NCI-H1417 treated with DMSO at 0.1 percent for 48 hours (cell line): ENCODE results near the gene RAB3B.
"Not testable (repeated sequence)": the region's sequence is repeated elsewhere in the genome, so short reads cannot be mapped to it uniquely, and the experiment has no call there.

Experiments used
- DNase-seq: peaks from one replicate; lab custom pipeline; 2025; lab: John Stamatoyannopoulos, UW

The RAB3B gene

GRCh38 chr1:51919684-51920083, 70.8 kb downstream of the RAB3B start:
- DNase-seq, result no peak

- DNase-seq, result no peak
Measured at GRCh38 chr1:51916587-51917405, 73.7 kb downstream of the RAB3B start.

GRCh38 chr1:51915951-51916350, 74.5 kb downstream of the RAB3B start:
- DNase-seq, result peak; percentile 15

GRCh38 chr1:51912881-51913280, 77.6 kb downstream of the RAB3B start:
- DNase-seq, result no peak

GRCh38 chr1:51910221-51911000, 80.1 kb downstream of the RAB3B start:
- DNase-seq, result no peak

GRCh38 chr1:51908499-51908898, 82.0 kb downstream of the RAB3B start:
- no peak for DNase-seq

GRCh38 chr1:51907079-51907702, 83.3 kb downstream of the RAB3B start:
- DNase-seq, result no peak

- DNase-seq, result no peak
Measured at GRCh38 chr1:51906306-51907078, 84.0 kb downstream of the RAB3B start.

GRCh38 chr1:51902456-51902855, 88.0 kb downstream of the RAB3B start:
- no peak for DNase-seq

- no peak for DNase-seq
Measured at GRCh38 chr1:51901151-51901550, 89.3 kb downstream of the RAB3B start.

GRCh38 chr1:51899022-51899421, 91.5 kb downstream of the RAB3B start:
- no peak for DNase-seq

GRCh38 chr1:51898090-51898734, 92.3 kb downstream of the RAB3B start:
- no peak for DNase-seq

- DNase-seq, result no peak
Measured at GRCh38 chr1:51897699-51898031, 92.8 kb downstream of the RAB3B start.

GRCh38 chr1:51894748-51895147, 95.8 kb downstream of the RAB3B start:
- DNase-seq, result not testable (repeated sequence)

- DNase-seq, result peak; percentile 98
Measured at GRCh38 chr1:51878616-51879336, 111.7 kb downstream of the RAB3B start, which contains the start of gene NRDC. TSS of gene NRDC (minus strand) at chr1:51878727. CDS start at chr1:51878615, 112 bp downstream.

GRCh38 chr1:51878308-51878615, 112.2 kb downstream of the RAB3B start:
- peak; percentile 47 for DNase-seq

- DNase-seq, result no peak
Measured at GRCh38 chr1:51877434-51878307, 112.8 kb downstream of the RAB3B start.

GRCh38 chr1:51875836-51876235, 114.7 kb downstream of the RAB3B start:
- DNase-seq, result no peak

GRCh38 chr1:51875291-51875772, 115.2 kb downstream of the RAB3B start:
- DNase-seq, result no peak

GRCh38 chr1:51873270-51873669, 117.2 kb downstream of the RAB3B start:
- DNase-seq, result not testable (repeated sequence)
